ENCODE results near the gene TOR4A.
"Not testable (repeated sequence)": the region's sequence is repeated elsewhere in the genome, so short reads cannot be mapped to it uniquely, and the experiment has no call there.

TOR4A gene

GRCh38 chr9:137315581-137316011 is 38.1 kb downstream of the TOR4A start:
- no peak for DNase-seq

- DNase-seq: peak in 7 of 51 donors; percentile 38 to 70 (median 44)
Observed at GRCh38 chr9:137316012-137316981, 38.8 kb downstream of the TOR4A start.

- DNase-seq: no peak
Observed at GRCh38 chr9:137317021-137317717, 39.6 kb downstream of the TOR4A start.

GRCh38 chr9:137317718-137318511 is 40.4 kb downstream of the TOR4A start:
- DNase-seq: no peak

- no peak for DNase-seq
Observed at GRCh38 chr9:137318602-137319001, 41.1 kb downstream of the TOR4A start.

GRCh38 chr9:137319011-137319738 is 41.6 kb downstream of the TOR4A start:
- DNase-seq: peak in 34 of 51 donors; percentile 29 to 87 (median 72)

GRCh38 chr9:137319739-137320551 is 42.4 kb downstream of the TOR4A start:
- no peak for DNase-seq

GRCh38 chr9:137320555-137321384 is 43.2 kb downstream of the TOR4A start:
- no peak for DNase-seq

GRCh38 chr9:137321726-137322361 is 44.3 kb downstream of the TOR4A start:
- no peak for DNase-seq

GRCh38 chr9:137323531-137324331 is 46.2 kb downstream of the TOR4A start:
- no peak for DNase-seq

GRCh38 chr9:137325124-137325523 is 47.6 kb downstream of the TOR4A start:
- DNase-seq: no peak

- no peak for DNase-seq
Observed at GRCh38 chr9:137325799-137326198, 48.3 kb downstream of the TOR4A start.

GRCh38 chr9:137326445-137327065 is 49.0 kb downstream of the TOR4A start:
- no peak for DNase-seq

GRCh38 chr9:137327641-137328550 is 50.4 kb downstream of the TOR4A start:
- not testable (repeated sequence) for DNase-seq

GRCh38 chr9:137329590-137329989 is 52.1 kb downstream of the TOR4A start:
- not testable (repeated sequence) for DNase-seq

GRCh38 chr9:137330689-137331088 is 53.2 kb downstream of the TOR4A start:
- no peak for DNase-seq
